Pericardium fibroblast (primary cell): ENCODE results near the gene OR10A5. TPM values are rescaled to one million over a fixed set of nuclear protein-coding genes. Genes with fewer than 3 reads are reported as not detected.

Experiments used
- total RNA-seq: library from RNA; depleted of rRNA; stranded (reverse); fragments of >200 nt; gene quantifications from 2 replicates; pipeline ENCODE4 v1.2.3, GENCODE V29; 2015

OR10A5 gene
- not detected in 2 replicates for total RNA-seq

GRCh38 chr11:6845383-6845782 lies at the start of gene OR10A5:
TSS of gene OR10A5 (plus strand) at chr11:6845683. CDS start at chr11:6845683, 0 bp downstream.

GRCh38 chr11:6799402-6799801 lies 46.1 kb upstream of the OR10A5 start, which contains the start of gene OR6A2:
TSS of gene OR6A2 (minus strand) at chr11:6799689. CDS start at chr11:6795708, 3,981 bp downstream.

GRCh38 chr11:6862961-6863360 lies 17.5 kb downstream of the OR10A5 start, which contains the start of gene OR10A2:
TSS of gene OR10A2 (plus strand) at chr11:6863057. CDS start at chr11:6869755, 6,698 bp downstream.

GRCh38 chr11:6876325-6876724 lies 30.8 kb downstream of the OR10A5 start, which contains the start of gene OR10A4:
TSS of gene OR10A4 (plus strand) at chr11:6876625. CDS start at chr11:6876648, 23 bp downstream.

GRCh38 chr11:6892400-6892799 lies 46.9 kb downstream of the OR10A5 start, which contains the start of gene OR2D2:
TSS of gene OR2D2 (minus strand) at chr11:6892500. CDS start at chr11:6892500, 0 bp downstream.

Other genes starting within 250 kb of the OR10A5 start
- gene RRP8, start 242.1 kb upstream of the OR10A5 start, total RNA-seq: 3.3 and 7.6 TPM in 2 replicates
- 101 and 178 TPM in 2 replicates for gene ILK, start 241.9 kb upstream of the OR10A5 start, total RNA-seq
- gene TAF10, start 233.5 kb upstream of the OR10A5 start, total RNA-seq: 113 and 151 TPM in 2 replicates
- 40.1 and 46.0 TPM in 2 replicates for gene TPP1, start 226.3 kb upstream of the OR10A5 start, total RNA-seq
- gene DCHS1, start 189.9 kb upstream of the OR10A5 start, total RNA-seq: 2.3 TPM in 2 replicates
- 25.2 and 44.6 TPM in 2 replicates for gene MRPL17, start 162.3 kb upstream of the OR10A5 start, total RNA-seq
- gene OR2AG2, start 73.7 kb upstream of the OR10A5 start, total RNA-seq: not detected in 2 replicates
- gene OR2AG1, start 62.7 kb upstream of the OR10A5 start, total RNA-seq: not detected in 2 replicates
- not detected in 2 replicates for gene OR6A2, start 46.0 kb upstream of the OR10A5 start, total RNA-seq
- not detected in 2 replicates for gene OR10A2, start 17.4 kb downstream of the OR10A5 start, total RNA-seq
- gene OR10A4, start 30.9 kb downstream of the OR10A5 start, total RNA-seq: not detected in 2 replicates
- gene OR2D2, start 46.8 kb downstream of the OR10A5 start, total RNA-seq: 3.1 TPM in 1 of 2 replicates, not detected in the other
- not detected in 2 replicates for gene OR2D3, start 75.3 kb downstream of the OR10A5 start, total RNA-seq
- 1.5 and 2.5 TPM in 2 replicates for gene ZNF215, start 80.7 kb downstream of the OR10A5 start, total RNA-seq
- gene ZNF214, start 174.7 kb downstream of the OR10A5 start, total RNA-seq: 0.70 and 2.0 TPM in 2 replicates
- not detected in 2 replicates for gene NLRP14, start 174.8 kb downstream of the OR10A5 start, total RNA-seq
- not detected in 2 replicates for gene RBMXL2, start 243.3 kb downstream of the OR10A5 start, total RNA-seq